HT-29 (cell line): ENCODE measurements around the gene STEEP1. TPM values are rescaled to one million over a fixed set of nuclear protein-coding genes. Genes with fewer than 3 reads are reported as not detected.
A peak's percentile ranks its signal among the peaks of the same experiment; 100 is the strongest.

ENCODE experiments used
- DNase-seq: peaks from one replicate; pipeline ENCODE4 v3.0.0-alpha.2; 2015; ENCODE audit warnings: low spot score
- total RNA-seq: library from RNA; depleted of rRNA; stranded (reverse); fragments of >200 nt; shearing (Covaris generic); gene quantifications from 2 replicates; pipeline ENCODE4 v1.2.3, GENCODE V29; 2014; rRNA removed

STEEP1 gene
- total RNA-seq, 1 experiment from 2014 or later, result 38.3 TPM

DNA sequence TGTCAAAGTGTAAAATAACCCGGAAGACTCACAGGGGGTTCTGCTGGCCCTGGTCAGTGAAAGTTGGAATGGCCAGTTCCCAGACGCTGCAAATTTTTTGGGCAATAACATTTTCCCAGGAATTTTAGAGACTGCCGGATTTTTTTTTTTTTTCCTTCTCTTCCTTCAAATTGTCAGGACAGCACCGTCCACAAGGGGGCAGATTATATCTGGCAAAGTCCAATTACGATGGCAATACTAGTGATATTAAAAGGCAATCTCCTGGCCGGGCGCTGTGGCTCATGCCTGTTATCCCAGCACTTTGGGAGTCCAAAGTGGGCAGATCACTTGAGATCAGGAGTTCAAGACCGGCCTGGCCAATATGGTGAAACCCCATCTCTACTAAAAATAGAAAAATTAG, 76.5 kb downstream of the STEEP1 start:
- peak; percentile 74 for DNase-seq

Other genes with a start within 250 kb of the STEEP1 start
- 9.0 and 11.3 TPM in 2 replicates for gene SLC25A43, start 166.1 kb downstream of the STEEP1 start, total RNA-seq
- 437 and 452 TPM in 2 replicates for gene SLC25A5, start 97.0 kb downstream of the STEEP1 start, total RNA-seq
- gene UBE2A, start 9.2 kb upstream of the STEEP1 start, total RNA-seq, result 22.6 and 26.2 TPM in 2 replicates
- 6.9 and 7.8 TPM in 2 replicates for gene NKRF, start 41.0 kb upstream of the STEEP1 start, total RNA-seq
- 0.10 and 0.53 TPM in 2 replicates for gene SEPTIN6, start 127.8 kb upstream of the STEEP1 start, total RNA-seq
- gene SOWAHD, start 193.2 kb upstream of the STEEP1 start, total RNA-seq, result 1.0 TPM in 1 of 2 replicates, not detected in the other
- 753 and 894 TPM in 2 replicates for gene RPL39, start 226.2 kb upstream of the STEEP1 start, total RNA-seq